Activated naive CD4-positive, alpha-beta T cell treated with anti-CD3 and anti-CD28 coated beads, Interleukin-2, amount 50 U/mL, for 16 hours (primary cell): ENCODE results near the gene TINAGL1.

Source experiments
- DNase-seq: peaks from one replicate; pipeline ENCODE4 v3.0.0-alpha.2; 2020

Gene TINAGL1

GRCh38 chr1:31609514-31610118 is 33.3 kb downstream of the TINAGL1 start:
- no peak for DNase-seq

GRCh38 chr1:31614414-31615005 is 38.2 kb downstream of the TINAGL1 start:
- no peak for DNase-seq

GRCh38 chr1:31615414-31615813 is 39.1 kb downstream of the TINAGL1 start:
- no peak for DNase-seq

- DNase-seq = no peak
Observed at GRCh38 chr1:31615939-31616338, 39.6 kb downstream of the TINAGL1 start.

GRCh38 chr1:31617218-31617915 is 41.1 kb downstream of the TINAGL1 start, which contains the start of gene HCRTR1:
TSS of gene HCRTR1 (plus strand) at chr1:31617689. CDS start at chr1:31619193, 1,504 bp downstream.
- DNase-seq = no peak

GRCh38 chr1:31617916-31618746 is 41.8 kb downstream of the TINAGL1 start:
- DNase-seq = peak; percentile 56

GRCh38 chr1:31618916-31619846 is 42.9 kb downstream of the TINAGL1 start:
- no peak for DNase-seq

GRCh38 chr1:31620631-31621497 is 44.5 kb downstream of the TINAGL1 start:
- no peak for DNase-seq

- no peak for DNase-seq
Observed at GRCh38 chr1:31621498-31621820, 45.1 kb downstream of the TINAGL1 start.

- DNase-seq = no peak
Observed at GRCh38 chr1:31621847-31622730, 45.8 kb downstream of the TINAGL1 start.

GRCh38 chr1:31623365-31623764 is 47.0 kb downstream of the TINAGL1 start:
- no peak for DNase-seq

- no peak for DNase-seq
Observed at GRCh38 chr1:31624309-31624708, 48.0 kb downstream of the TINAGL1 start.

- DNase-seq = no peak
Observed at GRCh38 chr1:31624731-31625514, 48.6 kb downstream of the TINAGL1 start.

- DNase-seq = no peak
Observed at GRCh38 chr1:31625561-31626222, 49.4 kb downstream of the TINAGL1 start.

GRCh38 chr1:31626223-31627207 is 50.2 kb downstream of the TINAGL1 start:
- no peak for DNase-seq

GRCh38 chr1:31627301-31627929 is 51.1 kb downstream of the TINAGL1 start:
- no peak for DNase-seq
